Upper lobe of right lung (tissue), 1 donor: ENCODE results near the gene KCTD16. TPM values are rescaled to one million over a fixed set of nuclear protein-coding genes. Genes with fewer than 3 reads are reported as not detected.

Experiments used
- ATAC-seq: fragments of 200-7000 bp; cut with Tn5 transposase; one replicate; pipeline ENCODE4 v1.9.1; 2020; ENCODE audit warnings: mild to moderate bottlenecking, moderate library complexity
- DNase-seq: peaks from one replicate; pipeline ENCODE4 v3.0.0-alpha.2; 2020
- H3K27ac ChIP-seq: fragments of 200-600 bp; one replicate; pipeline ENCODE4 v1.8.0; 2022
- H3K27me3 ChIP-seq: fragments of 200-600 bp; one replicate; pipeline ENCODE4 v1.8.0; 2022; ENCODE audit warnings: mild to moderate bottlenecking
- H3K36me3 ChIP-seq: fragments of 200-600 bp; one replicate; pipeline ENCODE4 v1.8.0; 2022
- H3K4me1 ChIP-seq: fragments of 200-600 bp; one replicate; pipeline ENCODE4 v1.8.0; 2022
- H3K4me3 ChIP-seq: fragments of 200-600 bp; one replicate; pipeline ENCODE4 v1.8.0; 2022; ENCODE audit warnings: mild to moderate bottlenecking
- H3K9me3 ChIP-seq: fragments of 200-600 bp; one replicate; pipeline ENCODE4 v1.8.0; 2022
- CTCF ChIP-seq: fragments of 200-600 bp; IDR thresholded peaks from one replicate; pipeline ENCODE4 v1.8.0; 2022; ENCODE audit warnings: antibody characterized with exemption
- intact Hi-C: fragments of 100-400 bp; cut with DNase I; formaldehyde crosslinking; loops from one replicate; pipeline ENCODE4 v1.11.0; 2022
- total RNA-seq: library from RNA; stranded (reverse); fragmentation: NEBNext Ultra II Directional; extraction: Animal tissue kit (Norgen Biotek cat#: 25700); gene quantifications from one replicate; pipeline ENCODE4 v1.2.1, GENCODE V29; 2021
- donor health status: DM: no; HTN: yes; CAD: no; lungs with severe emphysema.

The KCTD16 gene
- total RNA-seq, 1 donor from 2014 or later = 5.1 TPM

- Histone ChIP-seq H3K4me3 (peak overlapping the region; percentile 12), H3K27ac (no peak overlapping the region), H3K4me1 (peaks cover 20% of the 10 kb centered on the region), H3K9me3 (no peaks in the 10 kb centered on the region), H3K27me3 (no peaks in the 10 kb centered on the region), H3K36me3 (no peaks in the 10 kb centered on the region)
- TF ChIP-seq CTCF = peak; percentile 54
- ATAC-seq = peak; percentile 84
- intact Hi-C loops = no loop called here
- no peak for DNase-seq
These were observed 21.3 kb downstream of the KCTD16 start for GRCh38 chr5:144191998-144192397.

GRCh38 chr5:144192661-144193060 lies 22.0 kb downstream of the KCTD16 start:
- no peak for TF ChIP-seq CTCF
- no peaks in the 10 kb centered on the region for H3K36me3 ChIP-seq
- H3K4me3 ChIP-seq = no peak overlapping the region
- no peak overlapping the region for H3K27ac ChIP-seq
- H3K9me3 ChIP-seq = no peaks in the 10 kb centered on the region
- peaks cover 16% of the 10 kb centered on the region for H3K4me1 ChIP-seq
- H3K27me3 ChIP-seq = no peaks in the 10 kb centered on the region
- ATAC-seq (no peak), DNase-seq (no peak)
- intact Hi-C loops = no loop called here

- Histone ChIP-seq H3K36me3 (no peaks in the 10 kb centered on the region), H3K9me3 (no peaks in the 10 kb centered on the region), H3K4me3 (no peak overlapping the region), H3K27me3 (no peaks in the 10 kb centered on the region), H3K27ac (no peak overlapping the region), H3K4me1 (peaks cover 8% of the 10 kb centered on the region)
- intact Hi-C loops = no loop called here
- TF ChIP-seq CTCF = no peak
- DNase-seq (no peak), ATAC-seq (no peak)
These were observed 23.5 kb downstream of the KCTD16 start for GRCh38 chr5:144194144-144194543.

GRCh38 chr5:144195448-144195847 lies 24.8 kb downstream of the KCTD16 start:
- no peaks in the 10 kb centered on the region for H3K4me1 ChIP-seq
- ATAC-seq (no peak), DNase-seq (no peak)
- no peak overlapping the region for H3K27ac ChIP-seq
- no peaks in the 10 kb centered on the region for H3K27me3 ChIP-seq
- no peaks in the 10 kb centered on the region for H3K9me3 ChIP-seq
- H3K36me3 ChIP-seq = no peaks in the 10 kb centered on the region
- no peak overlapping the region for H3K4me3 ChIP-seq
- no peak for TF ChIP-seq CTCF
- intact Hi-C loops = no loop called here

- Histone ChIP-seq H3K36me3 (no peaks in the 10 kb centered on the region), H3K27ac (no peak overlapping the region), H3K4me1 (no peaks in the 10 kb centered on the region), H3K27me3 (no peaks in the 10 kb centered on the region), H3K9me3 (no peaks in the 10 kb centered on the region), H3K4me3 (no peak overlapping the region)
- intact Hi-C loops = no loop called here
- DNase-seq (no peak), ATAC-seq (no peak)
- no peak for TF ChIP-seq CTCF
These were observed 25.9 kb downstream of the KCTD16 start for GRCh38 chr5:144196612-144197011.

GRCh38 chr5:144198386-144198785 lies 27.7 kb downstream of the KCTD16 start:
- Histone ChIP-seq H3K4me1 (no peaks in the 10 kb centered on the region), H3K27ac (no peak overlapping the region), H3K4me3 (no peak overlapping the region), H3K36me3 (no peaks in the 10 kb centered on the region), H3K9me3 (no peaks in the 10 kb centered on the region), H3K27me3 (no peaks in the 10 kb centered on the region)
- DNase-seq (no peak), ATAC-seq (no peak)
- intact Hi-C loops = no loop called here
- no peak for TF ChIP-seq CTCF
